Measurements from ENCODE around the gene SNX8. TPM values are rescaled to one million over a fixed set of nuclear protein-coding genes. Genes with fewer than 3 reads are reported as not detected.
A peak's percentile ranks its signal among the peaks of the same experiment; 100 is the strongest.

Gene SNX8
- total and polyA plus RNA-seq, 9 of the 15 experiments (the other 6 are each of a cell fraction or from before 2014, with no cell fraction given): 2.7 to 51.6 (median 16.9) TPM

GRCh38 chr7:2321020-2321419 is 6.8 kb upstream of the SNX8 start:
- DNase-seq (ENCODE audit: extremely low read depth in 1 of 4, low spot score in 3 of 4) (no peak), FAIRE-seq (no peak), ATAC-seq (peak; percentile 69)
- no peaks in the 10 kb centered on the region for H4K20me1 ChIP-seq (replicated peaks; ENCODE audit: control insufficient read depth, insufficient read depth, low read length)
- WGBS (ENCODE audit: insufficient coverage, low coverage, missing lambda C conversion rate): 38% methylated on average over 10 of the region's 11 CpGs
- intact Hi-C loops (cut with micrococcal nuclease): no loop called here
- peak overlapping the region; percentile 78 for H2AFZ ChIP-seq (ENCODE audit: low read depth, low read length)
- ChIA-PET CTCF (ENCODE audit: low intra/inter-chr PET ratio) (interaction anchor here (0.6 to 1.1 kb wide), 2 partner anchors 28 to 124 kb away, joined by 3 to 4 read pairs; no protein-coding TSS in a partner anchor), POLR2A (interaction anchor here (0.6 kb wide), 1 partner anchor 34 kb away, joined by 3 read pairs; no protein-coding TSS in a partner anchor)
- no peaks in the 10 kb centered on the region for H3K27me3 ChIP-seq (ENCODE audit: control insufficient read depth in 2 of 2, insufficient read depth in 2 of 2, low read length in 2 of 2)
- H3K4me1 ChIP-seq (replicated peaks in 1 of 2; ENCODE audit: control insufficient read depth in 2 of 2, insufficient read depth in 2 of 2, low read length in 2 of 2): peaks cover 8 to 11% of the 10 kb centered on the region in 2 experiments; a peak in 4 of 5 replicates
- no peaks in the 10 kb centered on the region for H3K79me2 ChIP-seq (ENCODE audit: control insufficient read depth, insufficient read depth, low read length)
- peak overlapping the region in 1 of 2 experiments; percentile 41; a peak in 1 of 4 replicates for H3K9ac ChIP-seq (ENCODE audit: insufficient read depth in 1 of 2, low read depth in 2 of 2, low read length in 2 of 2)
- no peak overlapping the region for H3K4me3 ChIP-seq
- BruUV-seq (replicated peaks): no TSS peak
- no peak overlapping the region for H3K27ac ChIP-seq (ENCODE audit: extremely low read depth, low read depth, low read length)
- in situ Hi-C loops (cut with MboI): no loop called here
- no peaks in the 10 kb centered on the region for H3K9me3 ChIP-seq (replicated peaks; ENCODE audit: control insufficient read depth, insufficient read depth, low read depth, low read length)
- peak overlapping the region; percentile 6; the same call in 1 of the 2 replicates for H3K4me2 ChIP-seq (ENCODE audit: insufficient read depth, low read length)
- H3K9me1 ChIP-seq (ENCODE audit: control insufficient read depth, insufficient read depth, low read length): no peaks in the 10 kb centered on the region
- no peaks in the 10 kb centered on the region for H3K36me3 ChIP-seq (ENCODE audit: control insufficient read depth, insufficient read depth, low read length)
- peak in 1 of 2 experiments; percentile 37; a peak in 2 of 4 replicates for TF ChIP-seq RAD21 (CRISPR knock-in tag; conservative IDR thresholded peaks at IDR 0.05 in 1 of 2, IDR thresholded peaks at IDR 0.05 in 1 of 2)
- TF ChIP-seq CTCF (IDR thresholded peaks at IDR 0.05 in 2 of 3, conservative IDR thresholded peaks at IDR 0.05 in 1 of 3; ENCODE audit: insufficient read depth in 2 of 3, low read depth in 1 of 3, low read length in 3 of 3): peak; percentile 28 to 60 (median 36); a peak in 3 of 6 replicates
- TF ChIP-seq BACH1 (tag; IDR thresholded peaks at IDR 0.05): no peak

Measured in K562 (cell line).